WTC11 (cell line): Measurements from ENCODE around the gene QKI. TPM values are rescaled to one million over a fixed set of nuclear protein-coding genes. Genes with fewer than 3 reads are reported as not detected.

Source experiments
- ATAC-seq: fragments of 200-7000 bp; cut with Tn5 transposase; 2 replicates; pipeline ENCODE4 v1.10.0; 2021; ENCODE audit warnings: mild to moderate bottlenecking, moderate library complexity
- CTCF ChIA-PET: fragments of 300-600 bp; sonication (Branson Sonifier 250); formaldehyde crosslinking; loops from one replicate; lab custom pipeline; 2021; ENCODE audit warnings: antibody characterized with exemption; lab: Charles Lee
- POLR2A ChIA-PET: fragments of 350-600 bp; sonication (Branson Sonifier 250); formaldehyde crosslinking; loops from one replicate; lab custom pipeline; 2021; ENCODE audit warnings: antibody characterized with exemption; lab: Charles Lee
- DNase-seq: peaks from one replicate; pipeline ENCODE4 v3.0.0; 2021; ENCODE audit warnings: low spot score
- H3K27ac Mint-ChIP-seq: 2 replicates; pipeline ENCODE4 v1.8.0; 2021; ENCODE audit warnings: mixed read lengths
- H3K27me3 Mint-ChIP-seq: 2 replicates; pipeline ENCODE4 v1.8.0; 2021; ENCODE audit warnings: low read depth, mild to moderate bottlenecking, moderate library complexity, mixed read lengths
- H3K36me3 Mint-ChIP-seq: 2 replicates; pipeline ENCODE4 v1.8.0; 2021; ENCODE audit warnings: mixed read lengths
- H3K4me1 Mint-ChIP-seq: 2 replicates; pipeline ENCODE4 v1.8.0; 2022; ENCODE audit warnings: mixed read lengths
- H3K4me3 Mint-ChIP-seq: 2 replicates; pipeline ENCODE4 v1.8.0; 2021; ENCODE audit warnings: mild to moderate bottlenecking, moderate library complexity, mixed read lengths
- H3K9me3 Mint-ChIP-seq: 2 replicates; pipeline ENCODE4 v1.8.0; 2021; ENCODE audit warnings: mixed read lengths
- ATF3 ChIP-seq: sonication (generic); formaldehyde crosslinking; conservative IDR thresholded peaks from 2 replicates; pipeline ENCODE4 v1.8.1; 2022; ENCODE audit warnings: mild to moderate bottlenecking, missing genetic modification reagents
- ATF6 ChIP-seq: sonication (generic); formaldehyde crosslinking; IDR thresholded peaks from 2 replicates; pipeline ENCODE4 v1.8.1; 2023; ENCODE audit warnings: mild to moderate bottlenecking, missing genetic modification reagents
- CBFB ChIP-seq: sonication (generic); formaldehyde crosslinking; IDR thresholded peaks from 2 replicates; pipeline ENCODE4 v1.8.1; 2022; ENCODE audit warnings: mild to moderate bottlenecking, low read depth, missing genetic modification reagents
- CREM ChIP-seq: sonication (generic); formaldehyde crosslinking; IDR thresholded peaks from 2 replicates; pipeline ENCODE4 v1.8.1; 2022; ENCODE audit warnings: mild to moderate bottlenecking, missing genetic modification reagents, moderate library complexity
- CTCF ChIP-seq: fragments of 200-600 bp; IDR thresholded peaks from 2 replicates; pipeline ENCODE4 v1.8.0; 2022; ENCODE audit warnings: antibody characterized with exemption
- E2F5 ChIP-seq: sonication (generic); formaldehyde crosslinking; IDR thresholded peaks from 2 replicates; pipeline ENCODE4 v1.8.1; 2022; ENCODE audit warnings: mild to moderate bottlenecking, moderate library complexity, missing genetic modification reagents
- FOXK1 ChIP-seq: sonication (generic); formaldehyde crosslinking; IDR thresholded peaks from 2 replicates; pipeline ENCODE4 v1.8.0; 2022; ENCODE audit warnings: mild to moderate bottlenecking, moderate library complexity, missing genetic modification reagents
- GTF2I ChIP-seq: fragments of 250-450 bp; sonication (Bioruptor Pico); conservative IDR thresholded peaks from 2 replicates; pipeline ENCODE4 v1.4.0; 2021; ENCODE audit warnings: mild to moderate bottlenecking
- NFYB ChIP-seq: sonication (generic); formaldehyde crosslinking; conservative IDR thresholded peaks from 2 replicates; pipeline ENCODE4 v1.8.0; 2022; ENCODE audit warnings: low read depth, missing genetic modification reagents
- NR3C1 ChIP-seq: sonication (generic); formaldehyde crosslinking; conservative IDR thresholded peaks from 2 replicates; pipeline ENCODE4 v1.8.1; 2023; ENCODE audit warnings: low read depth, mild to moderate bottlenecking, missing genetic modification reagents
- SMAD3 ChIP-seq: sonication (generic); formaldehyde crosslinking; IDR thresholded peaks from 2 replicates; pipeline ENCODE4 v1.8.0; 2022; ENCODE audit warnings: missing genetic modification reagents, mild to moderate bottlenecking, borderline replicate concordance
- ZBTB43 ChIP-seq: sonication (generic); formaldehyde crosslinking; IDR thresholded peaks from 2 replicates; pipeline ENCODE4 v1.8.1; 2023; ENCODE audit warnings: mild to moderate bottlenecking, missing genetic modification reagents
- ZNF219 ChIP-seq: sonication (generic); formaldehyde crosslinking; IDR thresholded peaks from 2 replicates; pipeline ENCODE4 v1.8.0; 2023; ENCODE audit warnings: missing genetic modification reagents, mild to moderate bottlenecking, borderline replicate concordance
- ZNF232 ChIP-seq: sonication (generic); formaldehyde crosslinking; IDR thresholded peaks from 2 replicates; pipeline ENCODE4 v1.8.0; 2022; ENCODE audit warnings: mild to moderate bottlenecking, missing genetic modification reagents
- ZNF281 ChIP-seq: sonication (generic); formaldehyde crosslinking; IDR thresholded peaks from 2 replicates; pipeline ENCODE4 v1.8.0; 2023; ENCODE audit warnings: mild to moderate bottlenecking, missing genetic modification reagents
- ZNF396 ChIP-seq: fragments of 250-450 bp; sonication (Bioruptor Pico); IDR thresholded peaks from 2 replicates; pipeline ENCODE4 v1.8.0; 2021; ENCODE audit warnings: mild to moderate bottlenecking, moderate library complexity, borderline replicate concordance
- ZSCAN18 ChIP-seq: fragments of 250-450 bp; sonication (Bioruptor Pico); IDR thresholded peaks from 2 replicates; pipeline ENCODE4 v2.1.2; 2022; ENCODE audit warnings: mild to moderate bottlenecking, moderate library complexity
- total RNA-seq: library from RNA; stranded (reverse); gene quantifications from 3 replicates; pipeline ENCODE4 v1.2.3, GENCODE V29; 2021

The QKI gene
- total RNA-seq, 1 experiment from 2014 or later = 145 TPM

- Mint-ChIP-seq H3K27me3 (no peaks in the 10 kb centered on the region), H3K9me3 (no peaks in the 10 kb centered on the region), H3K4me3 (peak overlapping the region; percentile 88), H3K4me1 (peaks cover 52% of the 10 kb centered on the region), H3K36me3 (no peaks in the 10 kb centered on the region), H3K27ac (peak overlapping the region; percentile 92)
- ATAC-seq = no peak
- DNase-seq = no peak
- CTCF ChIA-PET = interaction anchor here (0.7 to 1.6 kb wide), 4 partner anchors 62 to 880 kb away, joined by 3 to 8 read pairs (median 3); no protein-coding TSS in a partner anchor
- TF ChIP-seq CTCF (peak; percentile 36), ZBTB43 (CRISPR knock-in tag) (no peak)
- TF ChIP-seq, all 79 proteins: peak for 1
- POLR2A ChIA-PET = interaction anchor here (0.6 kb wide), 3 partner anchors 509 to 1196 kb away, joined by 3 to 6 read pairs (median 4); no protein-coding TSS in a partner anchor
Observed at GRCh38 chr6:163416557-163417253, 2.2 kb downstream of the QKI start.

- Mint-ChIP-seq H3K36me3 (no peaks in the 10 kb centered on the region), H3K4me3 (peak overlapping the region; percentile 88), H3K27ac (peak overlapping the region; percentile 46), H3K27me3 (no peaks in the 10 kb centered on the region), H3K4me1 (peaks cover 56% of the 10 kb centered on the region), H3K9me3 (no peaks in the 10 kb centered on the region)
- DNase-seq (no peak), ATAC-seq (no peak)
- ChIA-PET POLR2A (no interaction called here), CTCF (interaction anchor here (1.6 kb wide), 1 partner anchor 82 kb away, joined by 3 read pairs; no protein-coding TSS in a partner anchor)
- TF ChIP-seq NR3C1 (CRISPR knock-in tag) = no peak
- no peak for TF ChIP-seq ZNF281
- TF ChIP-seq CREM (CRISPR knock-in tag) = no peak
- TF ChIP-seq GTF2I = no peak
- no peak for TF ChIP-seq SMAD3 (CRISPR knock-in tag)
- no peak for TF ChIP-seq CBFB
- no peak for TF ChIP-seq FOXK1 (CRISPR knock-in tag)
Observed at GRCh38 chr6:163417595-163417994, 3.1 kb downstream of the QKI start.

DNA sequence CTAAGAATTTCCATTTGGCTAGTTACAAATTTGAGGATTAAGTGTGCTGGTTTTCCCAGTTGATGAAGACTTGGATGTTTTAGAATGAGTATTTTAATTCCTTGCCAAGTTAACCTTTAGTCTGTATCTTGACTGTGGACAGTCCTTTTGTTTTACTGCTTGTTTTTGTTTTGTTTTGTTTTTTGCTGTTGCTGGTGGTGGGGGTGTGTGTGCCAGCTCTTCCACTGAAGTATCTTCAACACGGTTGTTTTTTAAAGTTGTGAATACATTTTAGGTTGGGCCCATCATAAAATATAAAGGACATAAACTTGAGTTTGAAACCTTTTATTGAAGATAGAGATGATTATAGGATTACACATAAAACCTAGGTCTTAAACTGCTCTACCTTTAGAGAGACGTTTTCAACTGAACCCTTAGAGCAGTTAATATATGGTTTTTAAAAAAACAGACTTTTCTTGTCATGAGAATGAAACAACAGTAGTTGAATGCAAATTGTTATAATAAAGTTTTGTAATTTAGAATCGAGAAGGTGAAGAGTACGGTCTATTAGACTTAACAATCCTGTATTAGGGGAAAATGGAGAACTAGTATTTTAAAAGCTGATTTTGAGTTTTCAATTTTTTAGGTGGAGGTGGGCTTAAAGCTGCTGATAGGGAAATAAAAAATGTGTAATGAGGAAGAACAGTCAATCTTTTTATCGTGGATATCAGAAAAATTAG lies 4.0 kb downstream of the QKI start:
- DNase-seq (no peak), ATAC-seq (no peak)
- peaks cover 58% of the 10 kb centered on the region for H3K4me1 Mint-ChIP-seq
- ChIA-PET POLR2A (no interaction called here), CTCF (interaction anchor here (0.7 kb wide), 1 partner anchor 79 kb away, joined by 3 read pairs; no protein-coding TSS in a partner anchor)
- H3K27me3 Mint-ChIP-seq = no peaks in the 10 kb centered on the region
- H3K4me3 Mint-ChIP-seq = peak overlapping the region; percentile 31
- no peaks in the 10 kb centered on the region for H3K36me3 Mint-ChIP-seq
- no peaks in the 10 kb centered on the region for H3K9me3 Mint-ChIP-seq
- H3K27ac Mint-ChIP-seq = peak overlapping the region; percentile 29
- TF ChIP-seq GTF2I (no peak), ZNF396 (CRISPR knock-in tag) (no peak), ZNF232 (CRISPR knock-in tag) (no peak), ZNF219 (CRISPR knock-in tag) (no peak), ZBTB43 (CRISPR knock-in tag) (no peak), ATF3 (no peak), ATF6 (CRISPR knock-in tag) (no peak), NFYB (no peak), ZSCAN18 (CRISPR knock-in tag) (no peak), E2F5 (CRISPR knock-in tag) (no peak)
